Measurements from ENCODE around the gene DDC. TPM values are rescaled to one million over a fixed set of nuclear protein-coding genes. Genes with fewer than 3 reads are reported as not detected.

DDC gene
- total and polyA plus RNA-seq, 2 donors (not counting 1 experiment from before 2014, with no cell fraction given): not detected

GRCh38 chr7:50596484-50596883 is 31.3 kb upstream of the DDC start:
- Histone ChIP-seq H2AFZ (ENCODE audit: insufficient read depth, low read depth, low read length, poor library complexity, severe bottlenecking) (no peak overlapping the region), H3K27me3 (replicated peaks in 1 of 4; ENCODE audit: control extremely low read depth in 1 of 4, control insufficient read depth in 3 of 4, insufficient read depth in 4 of 4, low read length in 3 of 4) (no peaks in the 10 kb centered on the region), H3K27ac (ENCODE audit: low read length in 2 of 2) (no peak overlapping the region), H4K20me1 (ENCODE audit: control insufficient read depth, insufficient read depth, low read length, poor library complexity, severe bottlenecking) (no peaks in the 10 kb centered on the region), H3K4me3 (ENCODE audit: control extremely low read depth in 1 of 5, extremely low read depth in 1 of 5, insufficient read depth in 1 of 5, low read depth in 2 of 5, low read length in 4 of 5) (no peak overlapping the region), H3K9me3 (ENCODE audit: control extremely low read depth in 1 of 3, control insufficient read depth in 2 of 3, insufficient read depth in 1 of 3, low read length in 2 of 3) (peaks cover 0 to 5% (median 0%) of the 10 kb centered on the region in 3 donors), H3K4me1 (ENCODE audit: control insufficient read depth in 2 of 2, insufficient read depth in 2 of 2, low read length in 2 of 2) (no peaks in the 10 kb centered on the region), H3K79me2 (ENCODE audit: control insufficient read depth, insufficient read depth, low read length) (no peaks in the 10 kb centered on the region), H3K9ac (ENCODE audit: low read length) (no peak overlapping the region), H3K4me2 (replicated peaks; ENCODE audit: low read depth, low read length, poor library complexity, severe bottlenecking) (no peak overlapping the region), H3K36me3 (replicated peaks in 1 of 2; ENCODE audit: control extremely low read depth in 1 of 2, control insufficient read depth in 1 of 2, extremely low read depth in 1 of 2, insufficient read depth in 2 of 2, low read length in 1 of 2) (no peaks in the 10 kb centered on the region)
- no CpG with 5 or more reads among the region's 4 CpGs for WGBS (ENCODE audit: insufficient coverage)
- Mint-ChIP-seq H3K27ac (no peak overlapping the region), H3K4me3 (no peak overlapping the region), H3K9me3 (ENCODE audit: insufficient read depth) (no peaks in the 10 kb centered on the region), H3K4me1 (no peaks in the 10 kb centered on the region), H3K27me3 (peaks cover 24% of the 10 kb centered on the region)
- intact Hi-C loops (cut with micrococcal nuclease): no loop called here
- ATAC-seq (ENCODE audit: low read depth): no peak
- POLR2A ChIA-PET: no interaction called here
- CTCF ChIA-PET: no interaction called here
- no peak for TF ChIP-seq CTCF (IDR thresholded peaks at IDR 0.05)
- no peak for DNase-seq

- Histone ChIP-seq H3K4me2 (replicated peaks; ENCODE audit: low read depth, low read length, poor library complexity, severe bottlenecking) (no peak overlapping the region), H3K27me3 (replicated peaks in 1 of 4; ENCODE audit: control extremely low read depth in 1 of 4, control insufficient read depth in 3 of 4, insufficient read depth in 4 of 4, low read length in 3 of 4) (no peaks in the 10 kb centered on the region), H3K36me3 (replicated peaks in 1 of 2; ENCODE audit: control extremely low read depth in 1 of 2, control insufficient read depth in 1 of 2, extremely low read depth in 1 of 2, insufficient read depth in 2 of 2, low read length in 1 of 2) (no peaks in the 10 kb centered on the region), H3K4me3 (ENCODE audit: control extremely low read depth in 1 of 5, extremely low read depth in 1 of 5, insufficient read depth in 1 of 5, low read depth in 2 of 5, low read length in 4 of 5) (no peak overlapping the region), H3K9ac (ENCODE audit: low read length) (no peak overlapping the region), H3K27ac (ENCODE audit: low read length in 2 of 2) (no peak overlapping the region), H4K20me1 (ENCODE audit: control insufficient read depth, insufficient read depth, low read length, poor library complexity, severe bottlenecking) (no peaks in the 10 kb centered on the region), H2AFZ (ENCODE audit: insufficient read depth, low read depth, low read length, poor library complexity, severe bottlenecking) (no peak overlapping the region), H3K4me1 (ENCODE audit: control insufficient read depth in 2 of 2, insufficient read depth in 2 of 2, low read length in 2 of 2) (no peaks in the 10 kb centered on the region), H3K9me3 (ENCODE audit: control extremely low read depth in 1 of 3, control insufficient read depth in 2 of 3, insufficient read depth in 1 of 3, low read length in 2 of 3) (peaks cover 0 to 5% (median 0%) of the 10 kb centered on the region in 3 donors), H3K79me2 (ENCODE audit: control insufficient read depth, insufficient read depth, low read length) (no peaks in the 10 kb centered on the region)
- intact Hi-C loops (cut with micrococcal nuclease): no loop called here
- Mint-ChIP-seq H3K27ac (no peak overlapping the region), H3K4me1 (no peaks in the 10 kb centered on the region), H3K9me3 (ENCODE audit: insufficient read depth) (no peaks in the 10 kb centered on the region), H3K4me3 (no peak overlapping the region), H3K27me3 (peaks cover 26% of the 10 kb centered on the region)
- ATAC-seq (ENCODE audit: low read depth) (no peak), DNase-seq (no peak)
- WGBS (ENCODE audit: insufficient coverage): 42% methylated on average over 1 of the region's 5 CpGs
- ChIA-PET POLR2A (no interaction called here), CTCF (no interaction called here)
- no peak for TF ChIP-seq CTCF (IDR thresholded peaks at IDR 0.05)
Observed at GRCh38 chr7:50595491-50596102, 30.4 kb upstream of the DDC start.
